Measurements from ENCODE around the gene SH2B2.
"Not testable (repeated sequence)": the region's sequence is repeated elsewhere in the genome, so short reads cannot be mapped to it uniquely, and the experiment has no call there.

DNA sequence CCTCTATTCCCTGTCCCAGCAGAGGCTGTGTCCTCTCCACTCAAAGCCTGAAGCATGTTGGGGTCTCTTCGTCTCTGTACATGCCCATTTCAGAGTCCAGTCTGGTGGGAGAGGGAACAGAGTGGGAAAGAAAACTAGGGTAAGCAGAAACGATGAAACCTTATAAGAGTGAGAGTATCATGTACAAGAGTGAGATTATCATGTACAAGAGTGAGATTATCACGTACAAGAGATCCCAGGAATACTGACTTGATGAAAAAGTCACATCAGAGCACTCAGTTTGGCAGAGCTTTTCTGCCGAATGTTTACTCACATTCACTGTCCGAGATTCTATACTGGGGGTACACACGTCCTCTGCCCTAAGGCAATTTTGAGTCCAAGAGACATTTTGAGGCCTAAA is 69.7 kb downstream of the SH2B2 start, which contains the start of gene SPDYE6:
- TF ChIP-seq, protein P1, sequence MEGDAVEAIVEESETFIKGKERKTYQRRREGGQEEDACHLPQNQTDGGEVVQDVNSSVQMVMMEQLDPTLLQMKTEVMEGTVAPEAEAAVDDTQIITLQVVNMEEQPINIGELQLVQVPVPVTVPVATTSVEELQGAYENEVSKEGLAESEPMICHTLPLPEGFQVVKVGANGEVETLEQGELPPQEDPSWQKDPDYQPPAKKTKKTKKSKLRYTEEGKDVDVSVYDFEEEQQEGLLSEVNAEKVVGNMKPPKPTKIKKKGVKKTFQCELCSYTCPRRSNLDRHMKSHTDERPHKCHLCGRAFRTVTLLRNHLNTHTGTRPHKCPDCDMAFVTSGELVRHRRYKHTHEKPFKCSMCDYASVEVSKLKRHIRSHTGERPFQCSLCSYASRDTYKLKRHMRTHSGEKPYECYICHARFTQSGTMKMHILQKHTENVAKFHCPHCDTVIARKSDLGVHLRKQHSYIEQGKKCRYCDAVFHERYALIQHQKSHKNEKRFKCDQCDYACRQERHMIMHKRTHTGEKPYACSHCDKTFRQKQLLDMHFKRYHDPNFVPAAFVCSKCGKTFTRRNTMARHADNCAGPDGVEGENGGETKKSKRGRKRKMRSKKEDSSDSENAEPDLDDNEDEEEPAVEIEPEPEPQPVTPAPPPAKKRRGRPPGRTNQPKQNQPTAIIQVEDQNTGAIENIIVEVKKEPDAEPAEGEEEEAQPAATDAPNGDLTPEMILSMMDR (IDR thresholded peaks at IDR 0.05): not testable (repeated sequence)
- not testable (repeated sequence) for TF ChIP-seq POLR2A (IDR thresholded peaks at IDR 0.05)
